Left ventricle myocardium inferior (tissue), 1 donor: ENCODE data around the gene FNDC3B. TPM values are rescaled to one million over a fixed set of nuclear protein-coding genes. Genes with fewer than 3 reads are reported as not detected.

Experiments
- DNase-seq: peaks from one replicate; pipeline ENCODE4 v3.0.0-alpha.2; 2020
- H3K27ac ChIP-seq: fragments of 200-600 bp; replicated peaks from 2 replicates; pipeline ENCODE4 v1.8.0; 2021
- H3K27me3 ChIP-seq: fragments of 200-600 bp; 2 replicates; pipeline ENCODE4 v1.8.0; 2021; ENCODE audit warnings: low read depth
- H3K36me3 ChIP-seq: fragments of 200-600 bp; 2 replicates; pipeline ENCODE4 v1.8.0; 2021
- H3K4me1 ChIP-seq: fragments of 200-600 bp; 2 replicates; pipeline ENCODE4 v1.8.0; 2021
- H3K4me3 ChIP-seq: fragments of 200-600 bp; 2 replicates; pipeline ENCODE4 v1.8.0; 2021; ENCODE audit warnings: mild to moderate bottlenecking, moderate library complexity
- H3K9me3 ChIP-seq: fragments of 200-600 bp; replicated peaks from 2 replicates; pipeline ENCODE4 v1.8.0; 2021
- CTCF ChIP-seq: fragments of 200-600 bp; IDR thresholded peaks from 2 replicates; pipeline ENCODE4 v1.8.0; 2021; ENCODE audit warnings: antibody characterized with exemption, mild to moderate bottlenecking, borderline replicate concordance
- intact Hi-C: fragments of 100-400 bp; cut with micrococcal nuclease; formaldehyde crosslinking; loops from one replicate; pipeline ENCODE4 v1.11.0; 2022
- total RNA-seq: library from RNA; stranded (reverse); fragmentation: NEBNext Ultra II Directional; extraction: Animal tissue kit (Norgen Biotek cat#: 25700); gene quantifications from one replicate; pipeline ENCODE4 v1.2.1, GENCODE V29; 2021
- donor health status: DM: no; HTN: yes; CAD: no; lungs with severe emphysema.

Gene FNDC3B
- total RNA-seq, 1 donor from 2014 or later = 75.7 TPM

DNA sequence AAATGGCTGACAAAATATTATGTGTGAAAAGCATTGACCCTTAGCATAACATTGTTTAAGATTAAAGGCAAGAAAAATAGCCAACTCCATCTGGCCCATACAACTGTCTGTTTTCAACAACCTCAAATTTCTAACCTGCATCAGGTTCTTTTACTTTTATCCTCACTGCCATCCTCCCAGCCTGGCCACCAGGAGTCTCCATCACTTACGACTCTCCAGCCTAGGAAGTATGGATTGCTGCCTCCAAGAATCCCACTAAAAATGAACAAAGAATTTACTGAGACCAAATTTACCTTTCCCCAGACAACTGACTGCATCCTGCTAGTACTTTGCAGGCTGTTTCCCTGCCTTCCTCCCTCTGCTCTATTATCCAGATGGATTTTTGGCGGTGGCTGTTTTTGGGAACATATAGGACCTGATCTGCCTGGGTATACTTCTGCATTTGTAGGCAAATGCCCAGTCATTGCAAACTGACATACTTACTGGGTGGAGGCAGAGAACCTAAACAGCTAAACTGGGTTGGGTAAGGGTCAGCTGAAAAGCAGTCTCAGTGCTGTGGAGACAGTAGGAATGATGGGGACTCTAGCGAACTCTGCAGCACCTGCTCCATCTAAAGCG, 264.7 kb downstream of the FNDC3B start:
- H3K9me3 ChIP-seq = no peaks in the 10 kb centered on the region
- H3K4me3 ChIP-seq = no peak overlapping the region
- no peaks in the 10 kb centered on the region for H3K27me3 ChIP-seq
- intact Hi-C loops = no loop called here
- TF ChIP-seq CTCF = peak; percentile 20
- peak overlapping the region; percentile 24 for H3K27ac ChIP-seq
- H3K36me3 ChIP-seq = peaks cover 47% of the 10 kb centered on the region
- peaks cover 39% of the 10 kb centered on the region for H3K4me1 ChIP-seq
- no peak for DNase-seq

GRCh38 chr3:172305552-172305951, 266.2 kb downstream of the FNDC3B start:
- no peak overlapping the region for H3K27ac ChIP-seq
- peaks cover 37% of the 10 kb centered on the region for H3K4me1 ChIP-seq
- intact Hi-C loops = no loop called here
- H3K9me3 ChIP-seq = no peaks in the 10 kb centered on the region
- no peak for TF ChIP-seq CTCF
- DNase-seq = no peak
- H3K27me3 ChIP-seq = no peaks in the 10 kb centered on the region
- H3K36me3 ChIP-seq = peaks cover 52% of the 10 kb centered on the region
- no peak overlapping the region for H3K4me3 ChIP-seq

GRCh38 chr3:172305974-172306373, 266.6 kb downstream of the FNDC3B start:
- Histone ChIP-seq H3K4me3 (no peak overlapping the region), H3K4me1 (peaks cover 35% of the 10 kb centered on the region), H3K27me3 (no peaks in the 10 kb centered on the region), H3K9me3 (no peaks in the 10 kb centered on the region), H3K36me3 (peaks cover 55% of the 10 kb centered on the region), H3K27ac (no peak overlapping the region)
- no peak for TF ChIP-seq CTCF
- DNase-seq = no peak
- intact Hi-C loops = no loop called here

DNA sequence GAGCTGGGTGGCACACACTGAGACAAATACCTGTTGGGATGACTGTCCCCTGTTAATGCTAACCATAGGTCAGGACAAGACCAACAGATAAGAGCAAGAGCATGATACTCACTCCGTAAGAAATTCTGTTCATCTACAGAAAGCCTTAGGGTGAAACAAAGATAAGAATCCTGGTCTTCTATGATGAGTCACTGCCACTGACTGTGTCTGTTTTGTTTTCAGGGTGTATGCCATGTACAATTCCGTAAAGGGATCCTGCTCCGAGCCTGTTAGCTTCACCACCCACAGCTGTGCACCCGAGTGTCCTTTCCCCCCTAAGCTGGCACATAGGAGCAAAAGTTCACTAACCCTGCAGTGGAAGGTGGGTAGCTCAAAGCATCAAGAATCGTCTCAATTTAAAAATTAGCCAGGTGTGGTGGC, 267.8 kb downstream of the FNDC3B start:
- Histone ChIP-seq H3K27me3 (no peaks in the 10 kb centered on the region), H3K4me3 (no peak overlapping the region), H3K9me3 (no peaks in the 10 kb centered on the region), H3K4me1 (peaks cover 35% of the 10 kb centered on the region), H3K36me3 (peaks cover 58% of the 10 kb centered on the region), H3K27ac (peak overlapping the region; percentile 1)
- no peak for DNase-seq
- intact Hi-C loops = no loop called here
- TF ChIP-seq CTCF = no peak

- no peak for DNase-seq
- no peaks in the 10 kb centered on the region for H3K27me3 ChIP-seq
- peaks cover 50% of the 10 kb centered on the region for H3K4me1 ChIP-seq
- H3K9me3 ChIP-seq = no peaks in the 10 kb centered on the region
- peak overlapping the region; percentile 74 for H3K27ac ChIP-seq
- intact Hi-C loops = no loop called here
- no peak overlapping the region for H3K4me3 ChIP-seq
- H3K36me3 ChIP-seq = peaks cover 56% of the 10 kb centered on the region
- no peak for TF ChIP-seq CTCF
Observed at GRCh38 chr3:172309059-172309458, 269.7 kb downstream of the FNDC3B start.
